Adrenal gland (tissue), 5 donors: Measurements from ENCODE around the gene UGT1A4.

Experiments
- CTCF ChIP-seq, 6 experiments: fragments of 450-650 bp in 4 of 6; fragments of 200-600 bp in 2 of 6; sonication (generic) in 1 of 6; IDR thresholded peaks; 1 replicate in 5 of 6; 2 replicates in 1 of 6; pipeline versions ENCODE4 v1.5.1 to v1.8.0; 2016 to 2021; ENCODE audit warnings: antibody characterized with exemption in 6 of 6, mild to moderate bottlenecking in 2 of 6, moderate library complexity in 1 of 6
- POLR2A ChIP-seq, 2 donors: fragments of 450-650 bp; IDR thresholded peaks; one replicate each; pipeline ENCODE4 v1.6.1; 2017; ENCODE audit warnings: antibody characterized with exemption in 2 of 2, mild to moderate bottlenecking in 2 of 2, moderate library complexity in 1 of 2
- donor health status: DM: no; HTN: no; CAD: no.

DNA sequence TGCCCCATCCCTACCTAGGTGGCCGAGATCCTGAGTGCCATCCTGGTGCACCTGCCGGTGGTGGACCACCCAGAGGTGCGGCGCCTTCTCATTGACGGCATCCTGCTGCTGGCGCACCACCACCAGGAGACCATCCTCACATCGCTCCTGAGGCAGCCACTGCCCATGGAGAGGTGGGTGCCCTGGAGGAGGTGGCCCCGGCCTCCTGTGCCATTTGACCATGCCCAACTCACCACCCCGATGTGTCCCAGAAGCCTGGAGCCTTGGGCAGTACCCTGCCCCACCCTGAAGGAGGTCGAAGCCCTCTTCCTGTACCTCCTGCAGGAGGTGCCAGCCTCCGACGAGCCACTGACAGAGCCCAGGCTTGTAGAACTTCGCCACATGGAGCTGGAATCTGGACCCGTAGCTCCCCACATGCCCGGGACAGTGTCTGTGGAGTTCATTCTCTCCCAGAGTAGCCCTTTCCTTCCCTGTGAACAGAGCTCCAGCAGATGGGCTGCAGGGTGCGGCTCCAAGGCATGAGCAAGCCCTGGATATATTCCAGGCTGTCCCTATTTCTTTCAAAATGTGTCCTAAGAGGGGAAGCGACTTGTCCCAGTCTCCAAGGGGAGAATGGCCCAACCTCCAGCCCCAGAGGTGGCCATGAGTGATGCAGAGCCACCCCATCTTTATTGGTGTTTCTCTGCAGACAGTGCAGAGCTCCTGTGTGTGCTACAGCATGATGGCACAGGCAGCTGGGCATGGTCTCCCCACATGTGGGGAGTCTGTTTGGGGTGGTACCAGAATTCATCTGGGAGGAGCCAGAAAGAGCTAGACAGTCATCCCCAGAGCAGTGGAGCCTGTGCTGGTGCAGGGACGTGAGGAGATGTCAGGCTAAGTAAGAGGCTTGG, 101.6 kb downstream of the UGT1A4 start:
- no peak for TF ChIP-seq CTCF (IDR thresholded peaks at IDR 0.05)
- no peak for TF ChIP-seq POLR2A (IDR thresholded peaks at IDR 0.05)
